GM12878 (cell line): ENCODE measurements around the gene DAAM2. TPM values are rescaled to one million over a fixed set of nuclear protein-coding genes. Genes with fewer than 3 reads are reported as not detected.

ENCODE experiments used
- ATAC-seq: fragments of 200-7000 bp; cut with Tn5 transposase; 3 replicates; pipeline ENCODE4 v1.9.1; 2020; ENCODE audit warnings: mild to moderate bottlenecking, moderate library complexity
- BruUV-seq: library from RNA; stranded (reverse); fragments of 400-500 nt; replicated peaks from 2 replicates; lab custom pipeline; 2021; lab: Mats Ljungman, UMichigan
- CTCF ChIA-PET: fragments of 300-600 bp; sonication (Branson Sonifier 250); formaldehyde crosslinking; extraction: SDS; loops from one replicate; lab custom pipeline; 2021; ENCODE audit warnings: inconsistent platforms; lab: Yijun Ruan, JAX
- POLR2A ChIA-PET: fragments of 350-600 bp; formaldehyde crosslinking; extraction: SDS; loops from one replicate; lab custom pipeline; 2021; ENCODE audit warnings: inconsistent platforms; lab: Charles Lee
- RAD21 ChIA-PET: fragments of 300-600 bp; sonication (Branson Sonifier 250); formaldehyde crosslinking; loops from one replicate; lab custom pipeline; 2023; ENCODE audit warnings: antibody characterized with exemption; ENCODE audit not compliant: unreplicated experiment; lab: Charles Lee
- SMC1A ChIA-PET: fragments of 300-600 bp; sonication (Branson Sonifier 250); formaldehyde crosslinking; loops from one replicate; lab custom pipeline; 2023; ENCODE audit not compliant: unreplicated experiment, uncharacterized antibody; lab: Charles Lee
- DNase-seq: peaks from one replicate; pipeline ENCODE4 v3.0.0-alpha.2; 2011; ENCODE audit warnings: low read depth, low spot score
- FAIRE-seq: peaks from 3 replicates; lab custom pipeline; 2011; peaks lifted over from hg19 to GRCh38; lab: Jason Lieb, UNC
- H2AFZ ChIP-seq: 2 replicates; pipeline ENCODE4 v1.6.0; 2011; ENCODE audit warnings: low read depth, low read length, control low read depth; ENCODE audit not compliant: control insufficient read depth
- H3K27ac ChIP-seq: 2 replicates; pipeline ENCODE4 v1.5.1; 2011; ENCODE audit warnings: control low read depth; ENCODE audit not compliant: control insufficient read depth, insufficient read depth
- H3K27me3 ChIP-seq, 2 experiments: replicated peaks in 1 of 2; 2 replicates each; pipeline versions ENCODE4 v1.6.0 to v1.6.1; 2011; ENCODE audit warnings: low read length in 1 of 2; ENCODE audit not compliant: control insufficient read depth in 2 of 2, insufficient read depth in 2 of 2
- H3K36me3 ChIP-seq, 2 experiments: 2 replicates each; pipeline ENCODE4 v1.5.1; 2011; ENCODE audit warnings: low read length in 1 of 2; ENCODE audit not compliant: control insufficient read depth in 2 of 2, insufficient read depth in 2 of 2
- H3K4me1 ChIP-seq: 2 replicates; pipeline ENCODE4 v1.6.1; 2011; ENCODE audit warnings: mild to moderate bottlenecking, low read length, moderate library complexity, mixed read lengths; ENCODE audit not compliant: control insufficient read depth, insufficient read depth
- H3K4me2 ChIP-seq: 2 replicates; pipeline ENCODE4 v1.6.0; 2011; ENCODE audit warnings: control low read depth; ENCODE audit not compliant: control insufficient read depth, insufficient read depth
- H3K4me3 ChIP-seq: fragments of 200-600 bp; sonication (generic); 2 replicates; pipeline ENCODE4 v1.5.1; 2016
- H3K79me2 ChIP-seq: 2 replicates; pipeline ENCODE4 v1.6.0; 2011; ENCODE audit warnings: low read length; ENCODE audit not compliant: control insufficient read depth, insufficient read depth
- H3K9ac ChIP-seq: 2 replicates; pipeline ENCODE4 v1.8.0; 2011; ENCODE audit warnings: low read length, control low read depth, mixed read lengths; ENCODE audit not compliant: control insufficient read depth, insufficient read depth
- H3K9me3 ChIP-seq: replicated peaks from 3 replicates; pipeline ENCODE4 v1.5.1; 2011; ENCODE audit warnings: mild to moderate bottlenecking, low read length; ENCODE audit not compliant: control insufficient read depth, insufficient read depth
- H4K20me1 ChIP-seq: 2 replicates; pipeline ENCODE4 v1.6.0; 2011; ENCODE audit not compliant: control insufficient read depth, insufficient read depth
- CBX5 ChIP-seq: sonication (generic); IDR thresholded peaks from 2 replicates; pipeline ENCODE4 v1.6.1; 2016; ENCODE audit warnings: low read depth, moderate library complexity, mild to moderate bottlenecking, inconsistent platforms
- DPF2 ChIP-seq: fragments of 450-650 bp; IDR thresholded peaks from 2 replicates; pipeline ENCODE4 v1.6.1; 2017; ENCODE audit warnings: mild to moderate bottlenecking
- EGR1 ChIP-seq, 2 experiments: IDR thresholded peaks; 1 replicate in 1 of 2; 2 replicates in 1 of 2; pipeline ENCODE4 v1.6.1; 2011 to 2012; ENCODE audit warnings: low read depth in 2 of 2, low read length in 2 of 2, borderline replicate concordance in 1 of 2, mild to moderate bottlenecking in 1 of 2, moderate library complexity in 1 of 2
- HDGF ChIP-seq: fragments of 450-650 bp; IDR thresholded peaks from 2 replicates; pipeline ENCODE4 v1.6.1; 2016; ENCODE audit warnings: antibody characterized with exemption
- IKZF2 ChIP-seq, 2 experiments: fragments of 450-650 bp; IDR thresholded peaks; 2 replicates each; pipeline ENCODE4 v1.6.1; 2017; ENCODE audit warnings: mild to moderate bottlenecking in 2 of 2, moderate library complexity in 2 of 2
- MYC ChIP-seq: IDR thresholded peaks from 2 replicates; pipeline ENCODE4 v1.6.1; 2011; ENCODE audit warnings: mild to moderate bottlenecking, low read length, moderate library complexity, inconsistent platforms; ENCODE audit not compliant: insufficient read depth, insufficient replicate concordance, insufficient read length, severe bottlenecking
- POLR2AphosphoS2 ChIP-seq: IDR thresholded peaks from 2 replicates; pipeline ENCODE4 v1.6.1; 2011; ENCODE audit warnings: low read depth, mild to moderate bottlenecking, low read length, improper control_type of control experiment, moderate library complexity
- POLR2AphosphoS5 ChIP-seq: IDR thresholded peaks from 2 replicates; pipeline ENCODE4 v1.6.1; 2011; ENCODE audit warnings: mild to moderate bottlenecking, low read length, inconsistent platforms
- RAD21 ChIP-seq: IDR thresholded peaks from 2 replicates; pipeline ENCODE4 v1.6.1; 2011; ENCODE audit warnings: mild to moderate bottlenecking, low read depth, low read length, moderate library complexity; ENCODE audit not compliant: insufficient read depth
- RAD51 ChIP-seq: fragments of 450-650 bp; IDR thresholded peaks from 2 replicates; pipeline ENCODE4 v1.6.1; 2016; ENCODE audit warnings: moderate library complexity, mild to moderate bottlenecking, inconsistent platforms
- RCOR1 ChIP-seq: conservative IDR thresholded peaks from 2 replicates; pipeline ENCODE4 v1.6.1; 2012; ENCODE audit warnings: low read depth, low read length, improper control_type of control experiment
- SMAD1 ChIP-seq: fragments of 450-650 bp; IDR thresholded peaks from 2 replicates; pipeline ENCODE4 v1.6.1; 2018; ENCODE audit warnings: mild to moderate bottlenecking, low read depth; ENCODE audit not compliant: partially characterized antibody
- SRF ChIP-seq, 2 experiments: IDR thresholded peaks; 2 replicates each; pipeline ENCODE4 v1.6.1; 2011; ENCODE audit warnings: low read depth in 2 of 2, low read length in 2 of 2, mild to moderate bottlenecking in 1 of 2, moderate library complexity in 1 of 2
- TARDBP ChIP-seq: IDR thresholded peaks from 2 replicates; pipeline ENCODE4 v1.6.1; 2016; ENCODE audit warnings: borderline replicate concordance
- TBL1XR1 ChIP-seq: IDR thresholded peaks from 2 replicates; pipeline ENCODE4 v1.6.1; 2012; ENCODE audit warnings: low read depth, low read length, improper control_type of control experiment
- WGBS: methylation state at CpG from one replicate; pipeline ENCODE4 v1.1.6; 2016; ENCODE audit warnings: low lambda C conversion rate; ENCODE audit not compliant: insufficient replicate concordance, insufficient coverage; ENCODE audit errors: missing lambda C conversion rate; 5-methylcytosine and 5-hydroxymethylcytosine counted together
- in situ Hi-C: fragments of 300-500 bp; cut with MboI; formaldehyde crosslinking; loops from 9 replicates; pipeline ENCODE4 v1.14.3; 2018; ENCODE audit warnings: mixed read lengths
- intact Hi-C: fragments of 100-400 bp; cut with micrococcal nuclease; formaldehyde crosslinking; loops from one replicate; pipeline ENCODE4 v1.14.2; 2022; ENCODE audit not compliant: unreplicated experiment
- polyA plus RNA-seq, 11 experiments: library from polyadenylated mRNA; depleted of rRNA in 4 of 11; unstranded in 6 of 11; stranded (reverse) in 5 of 11; fragments of >200 nt; fragmentation: Nextera tagmentation in 4 of 11; fragmentation: Illumina TruSeq in 1 of 11; extraction: Ambion mirVana in 4 of 11; extraction: Trizol in 1 of 11; gene quantifications; 1 replicate in 1 of 11; 2 replicates in 10 of 11; pipeline versions ENCODE4 v1.2.1 to v1.2.3, GENCODE V29; 2011 to 2016; ENCODE audit warnings: inconsistent platforms in 2 of 11, missing spikeins in 2 of 11, low read depth in 1 of 11
- total RNA-seq, 4 experiments: library from RNA; depleted of rRNA in 3 of 4; stranded (reverse); fragments of >200 nt in 3 of 4; fragmentation: Illumina TruSeq in 1 of 4; extraction: Trizol in 1 of 4; gene quantifications; 2 replicates each; pipeline versions ENCODE4 v1.2.1 to v1.2.3, GENCODE V29; 2013 to 2021
- TF ChIP-seq, protein P1 (sequence below): fragments of 150-350 bp; IDR thresholded peaks from 2 replicates; pipeline ENCODE4 v1.6.1; 2014; ENCODE audit warnings: mild to moderate bottlenecking, low read depth, low read length
- TF ChIP-seq, protein P2 (sequence below): fragments of 450-650 bp; formaldehyde crosslinking; IDR thresholded peaks from 2 replicates; pipeline ENCODE4 v1.4.0; 2020; ENCODE audit warnings: mild to moderate bottlenecking, moderate library complexity
- TF ChIP-seq, protein P3 (sequence below): IDR thresholded peaks from 2 replicates; pipeline ENCODE4 v1.6.1; 2012; ENCODE audit warnings: mild to moderate bottlenecking, low read depth, low read length

Gene DAAM2
- total and polyA plus RNA-seq, 10 of the 15 experiments (the other 5 are each of a cell fraction or from before 2014, with no cell fraction given), result 0.05 to 0.22 TPM; not detected in 8

DNA sequence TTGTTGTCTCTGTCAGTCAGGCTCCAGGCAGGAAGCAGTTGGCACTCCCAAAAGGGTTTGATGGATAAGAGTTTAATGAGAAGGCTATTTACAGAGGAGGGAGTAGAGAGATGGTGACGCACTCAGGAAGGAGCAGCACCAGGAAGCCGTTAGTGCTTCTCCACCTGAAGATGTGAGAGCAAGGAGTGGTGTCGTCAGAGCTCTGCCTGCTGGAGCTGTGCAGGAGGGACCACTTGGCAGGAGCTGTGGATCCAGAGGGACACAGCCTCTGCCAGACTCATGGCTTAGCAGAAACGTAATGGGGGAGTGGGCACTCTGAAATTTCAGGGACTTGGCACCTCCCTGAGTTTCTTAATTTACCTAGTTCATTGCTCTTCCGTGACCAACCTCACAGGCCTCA, 16.8 kb downstream of the DAAM2 start:
- Histone ChIP-seq H3K4me2 (no peak overlapping the region), H3K9me3 (no peaks in the 10 kb centered on the region), H3K4me3 (no peak overlapping the region), H3K27ac (no peak overlapping the region), H3K4me1 (peaks cover 3% of the 10 kb centered on the region; the same call in 1 of the 2 replicates), H2AFZ (no peak overlapping the region), H3K79me2 (no peaks in the 10 kb centered on the region), H4K20me1 (no peaks in the 10 kb centered on the region), H3K9ac (no peak overlapping the region), H3K36me3 (no peaks in the 10 kb centered on the region), H3K27me3 (no peaks in the 10 kb centered on the region)
- ChIA-PET RAD21 (no interaction called here), SMC1A (no interaction called here), CTCF (no interaction called here), POLR2A (no interaction called here)
- no TSS peak for BruUV-seq
- 30% methylated on average over 5 of the region's 5 CpGs for WGBS
- no peak for DNase-seq
- ATAC-seq, result no peak
- intact Hi-C loops, result no loop called here
- in situ Hi-C loops, result no loop called here
- FAIRE-seq, result no peak
- TF ChIP-seq TARDBP (no peak), POLR2AphosphoS5 (no peak), RAD51 (no peak), HDGF (no peak), RCOR1 (no peak), POLR2AphosphoS2 (no peak), EGR1 (IDR thresholded peaks at IDR 0.05; ENCODE audit: borderline replicate concordance in 1 of 2, low read depth in 2 of 2, low read length in 2 of 2) (no peak), TBL1XR1 (no peak), RAD21 (no peak), SRF (IDR thresholded peaks at IDR 0.05; ENCODE audit: low read depth in 2 of 2, low read length in 2 of 2) (no peak), MYC (no peak), IKZF2 (IDR thresholded peaks at IDR 0.05) (no peak), DPF2 (no peak), CBX5 (no peak), SMAD1 (no peak)
- TF ChIP-seq, protein P1, sequence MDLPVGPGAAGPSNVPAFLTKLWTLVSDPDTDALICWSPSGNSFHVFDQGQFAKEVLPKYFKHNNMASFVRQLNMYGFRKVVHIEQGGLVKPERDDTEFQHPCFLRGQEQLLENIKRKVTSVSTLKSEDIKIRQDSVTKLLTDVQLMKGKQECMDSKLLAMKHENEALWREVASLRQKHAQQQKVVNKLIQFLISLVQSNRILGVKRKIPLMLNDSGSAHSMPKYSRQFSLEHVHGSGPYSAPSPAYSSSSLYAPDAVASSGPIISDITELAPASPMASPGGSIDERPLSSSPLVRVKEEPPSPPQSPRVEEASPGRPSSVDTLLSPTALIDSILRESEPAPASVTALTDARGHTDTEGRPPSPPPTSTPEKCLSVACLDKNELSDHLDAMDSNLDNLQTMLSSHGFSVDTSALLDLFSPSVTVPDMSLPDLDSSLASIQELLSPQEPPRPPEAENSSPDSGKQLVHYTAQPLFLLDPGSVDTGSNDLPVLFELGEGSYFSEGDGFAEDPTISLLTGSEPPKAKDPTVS, result no peak
- TF ChIP-seq, protein P2, sequence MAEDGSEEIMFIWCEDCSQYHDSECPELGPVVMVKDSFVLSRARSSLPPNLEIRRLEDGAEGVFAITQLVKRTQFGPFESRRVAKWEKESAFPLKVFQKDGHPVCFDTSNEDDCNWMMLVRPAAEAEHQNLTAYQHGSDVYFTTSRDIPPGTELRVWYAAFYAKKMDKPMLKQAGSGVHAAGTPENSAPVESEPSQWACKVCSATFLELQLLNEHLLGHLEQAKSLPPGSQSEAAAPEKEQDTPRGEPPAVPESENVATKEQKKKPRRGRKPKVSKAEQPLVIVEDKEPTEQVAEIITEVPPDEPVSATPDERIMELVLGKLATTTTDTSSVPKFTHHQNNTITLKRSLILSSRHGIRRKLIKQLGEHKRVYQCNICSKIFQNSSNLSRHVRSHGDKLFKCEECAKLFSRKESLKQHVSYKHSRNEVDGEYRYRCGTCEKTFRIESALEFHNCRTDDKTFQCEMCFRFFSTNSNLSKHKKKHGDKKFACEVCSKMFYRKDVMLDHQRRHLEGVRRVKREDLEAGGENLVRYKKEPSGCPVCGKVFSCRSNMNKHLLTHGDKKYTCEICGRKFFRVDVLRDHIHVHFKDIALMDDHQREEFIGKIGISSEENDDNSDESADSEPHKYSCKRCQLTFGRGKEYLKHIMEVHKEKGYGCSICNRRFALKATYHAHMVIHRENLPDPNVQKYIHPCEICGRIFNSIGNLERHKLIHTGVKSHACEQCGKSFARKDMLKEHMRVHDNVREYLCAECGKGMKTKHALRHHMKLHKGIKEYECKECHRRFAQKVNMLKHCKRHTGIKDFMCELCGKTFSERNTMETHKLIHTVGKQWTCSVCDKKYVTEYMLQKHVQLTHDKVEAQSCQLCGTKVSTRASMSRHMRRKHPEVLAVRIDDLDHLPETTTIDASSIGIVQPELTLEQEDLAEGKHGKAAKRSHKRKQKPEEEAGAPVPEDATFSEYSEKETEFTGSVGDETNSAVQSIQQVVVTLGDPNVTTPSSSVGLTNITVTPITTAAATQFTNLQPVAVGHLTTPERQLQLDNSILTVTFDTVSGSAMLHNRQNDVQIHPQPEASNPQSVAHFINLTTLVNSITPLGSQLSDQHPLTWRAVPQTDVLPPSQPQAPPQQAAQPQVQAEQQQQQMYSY, result no peak
- TF ChIP-seq, protein P3, sequence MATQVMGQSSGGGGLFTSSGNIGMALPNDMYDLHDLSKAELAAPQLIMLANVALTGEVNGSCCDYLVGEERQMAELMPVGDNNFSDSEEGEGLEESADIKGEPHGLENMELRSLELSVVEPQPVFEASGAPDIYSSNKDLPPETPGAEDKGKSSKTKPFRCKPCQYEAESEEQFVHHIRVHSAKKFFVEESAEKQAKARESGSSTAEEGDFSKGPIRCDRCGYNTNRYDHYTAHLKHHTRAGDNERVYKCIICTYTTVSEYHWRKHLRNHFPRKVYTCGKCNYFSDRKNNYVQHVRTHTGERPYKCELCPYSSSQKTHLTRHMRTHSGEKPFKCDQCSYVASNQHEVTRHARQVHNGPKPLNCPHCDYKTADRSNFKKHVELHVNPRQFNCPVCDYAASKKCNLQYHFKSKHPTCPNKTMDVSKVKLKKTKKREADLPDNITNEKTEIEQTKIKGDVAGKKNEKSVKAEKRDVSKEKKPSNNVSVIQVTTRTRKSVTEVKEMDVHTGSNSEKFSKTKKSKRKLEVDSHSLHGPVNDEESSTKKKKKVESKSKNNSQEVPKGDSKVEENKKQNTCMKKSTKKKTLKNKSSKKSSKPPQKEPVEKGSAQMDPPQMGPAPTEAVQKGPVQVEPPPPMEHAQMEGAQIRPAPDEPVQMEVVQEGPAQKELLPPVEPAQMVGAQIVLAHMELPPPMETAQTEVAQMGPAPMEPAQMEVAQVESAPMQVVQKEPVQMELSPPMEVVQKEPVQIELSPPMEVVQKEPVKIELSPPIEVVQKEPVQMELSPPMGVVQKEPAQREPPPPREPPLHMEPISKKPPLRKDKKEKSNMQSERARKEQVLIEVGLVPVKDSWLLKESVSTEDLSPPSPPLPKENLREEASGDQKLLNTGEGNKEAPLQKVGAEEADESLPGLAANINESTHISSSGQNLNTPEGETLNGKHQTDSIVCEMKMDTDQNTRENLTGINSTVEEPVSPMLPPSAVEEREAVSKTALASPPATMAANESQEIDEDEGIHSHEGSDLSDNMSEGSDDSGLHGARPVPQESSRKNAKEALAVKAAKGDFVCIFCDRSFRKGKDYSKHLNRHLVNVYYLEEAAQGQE, result no peak
